Progenitor cell of endocrine pancreas (in vitro differentiated cells): ENCODE results near the gene PALM3. TPM values are rescaled to one million over a fixed set of nuclear protein-coding genes. Genes with fewer than 3 reads are reported as not detected.
A peak's percentile ranks its signal among the peaks of the same experiment; 100 is the strongest.
"Not testable (repeated sequence)": the region's sequence is repeated elsewhere in the genome, so short reads cannot be mapped to it uniquely, and the experiment has no call there.

Experiments
- DNase-seq: peaks from one replicate; pipeline ENCODE4 v3.0.0; 2021; ENCODE audit warnings: low spot score; ENCODE audit not compliant: unreplicated experiment
- H3K27ac Mint-ChIP-seq: 2 replicates; pipeline ENCODE4 v1.8.0; 2021; ENCODE audit warnings: mild to moderate bottlenecking, moderate library complexity, mixed read lengths
- H3K27me3 Mint-ChIP-seq: 2 replicates; pipeline ENCODE4 v1.8.0; 2021; ENCODE audit warnings: mixed read lengths
- H3K36me3 Mint-ChIP-seq: 2 replicates; pipeline ENCODE4 v1.8.0; 2022; ENCODE audit warnings: mixed read lengths; ENCODE audit not compliant: insufficient read depth
- H3K4me1 Mint-ChIP-seq: 2 replicates; pipeline ENCODE4 v1.8.0; 2021; ENCODE audit warnings: low read depth, mixed read lengths
- H3K4me3 Mint-ChIP-seq: 2 replicates; pipeline ENCODE4 v1.8.0; 2021; ENCODE audit warnings: low read depth, mild to moderate bottlenecking, moderate library complexity, mixed read lengths
- H3K9me3 Mint-ChIP-seq: 2 replicates; pipeline ENCODE4 v1.8.0; 2021; ENCODE audit warnings: low read depth, mixed read lengths
- total RNA-seq: library from RNA; stranded (reverse); gene quantifications from 2 replicates; pipeline ENCODE4 v1.2.1, GENCODE V29; 2021
- TF ChIP-seq, protein P1 (sequence below): fragments of 200-600 bp; sonication (generic); IDR thresholded peaks from one replicate; pipeline ENCODE4 v1.5.0; 2021; ENCODE audit warnings: antibody characterized with exemption, mild to moderate bottlenecking; ENCODE audit not compliant: unreplicated experiment

PALM3 gene
- total RNA-seq, 1 donor from 2014 or later: 5.7 TPM

DNA sequence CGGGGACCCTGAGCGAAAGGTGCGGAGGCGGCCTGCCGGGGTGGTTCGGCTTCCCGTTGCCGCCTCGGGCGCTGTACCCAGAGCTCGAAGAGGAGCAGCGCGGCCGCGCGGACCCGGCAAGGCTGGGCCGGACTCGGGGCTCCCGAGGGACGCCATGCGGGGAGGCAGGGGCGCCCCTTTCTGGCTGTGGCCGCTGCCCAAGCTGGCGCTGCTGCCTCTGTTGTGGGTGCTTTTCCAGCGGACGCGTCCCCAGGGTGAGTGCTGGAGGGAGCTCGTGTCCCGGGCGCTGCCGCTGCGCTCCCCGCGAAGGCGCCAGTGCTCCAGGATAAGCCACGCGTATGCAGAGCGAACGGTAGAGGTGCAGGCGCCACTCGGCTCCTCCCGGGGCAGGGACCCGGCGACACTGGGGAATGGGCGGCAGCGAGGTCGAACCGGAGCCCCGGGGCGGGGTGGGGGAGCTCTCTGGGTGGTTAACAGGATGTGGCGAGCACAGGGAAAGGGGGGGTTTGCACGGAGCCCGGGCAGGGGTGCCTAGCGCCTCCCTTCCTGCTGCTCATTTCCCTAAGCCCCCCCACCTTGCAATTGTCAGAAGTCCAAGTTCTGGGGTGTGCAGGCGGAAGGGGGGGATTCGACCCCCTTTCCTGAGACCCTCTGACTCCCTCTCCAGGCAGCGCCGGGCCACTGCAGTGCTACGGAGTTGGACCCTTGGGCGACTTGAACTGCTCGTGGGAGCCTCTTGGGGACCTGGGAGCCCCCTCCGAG lies 30.0 kb downstream of the PALM3 start, which contains the start of gene IL27RA:
Gene IL27RA, plus strand, starts transcription at position 44 of the 762 bp plus-strand sequence. Its CDS starts 111 bp downstream, at position 155.
- TF ChIP-seq, protein P1, sequence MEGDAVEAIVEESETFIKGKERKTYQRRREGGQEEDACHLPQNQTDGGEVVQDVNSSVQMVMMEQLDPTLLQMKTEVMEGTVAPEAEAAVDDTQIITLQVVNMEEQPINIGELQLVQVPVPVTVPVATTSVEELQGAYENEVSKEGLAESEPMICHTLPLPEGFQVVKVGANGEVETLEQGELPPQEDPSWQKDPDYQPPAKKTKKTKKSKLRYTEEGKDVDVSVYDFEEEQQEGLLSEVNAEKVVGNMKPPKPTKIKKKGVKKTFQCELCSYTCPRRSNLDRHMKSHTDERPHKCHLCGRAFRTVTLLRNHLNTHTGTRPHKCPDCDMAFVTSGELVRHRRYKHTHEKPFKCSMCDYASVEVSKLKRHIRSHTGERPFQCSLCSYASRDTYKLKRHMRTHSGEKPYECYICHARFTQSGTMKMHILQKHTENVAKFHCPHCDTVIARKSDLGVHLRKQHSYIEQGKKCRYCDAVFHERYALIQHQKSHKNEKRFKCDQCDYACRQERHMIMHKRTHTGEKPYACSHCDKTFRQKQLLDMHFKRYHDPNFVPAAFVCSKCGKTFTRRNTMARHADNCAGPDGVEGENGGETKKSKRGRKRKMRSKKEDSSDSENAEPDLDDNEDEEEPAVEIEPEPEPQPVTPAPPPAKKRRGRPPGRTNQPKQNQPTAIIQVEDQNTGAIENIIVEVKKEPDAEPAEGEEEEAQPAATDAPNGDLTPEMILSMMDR: peak; percentile 61
- peak; percentile 39 for DNase-seq
- Mint-ChIP-seq H3K27me3 (peaks cover 21% of the 10 kb centered on the region), H3K27ac (no peak within 1 kb of the TSS), H3K4me3 (peak within 1 kb of the TSS; percentile 73), H3K4me1 (peaks cover 2% of the 10 kb centered on the region), H3K36me3 (no peaks in the 10 kb centered on the region), H3K9me3 (no peaks in the 10 kb centered on the region)

- no peaks in the 10 kb centered on the region for H3K9me3 Mint-ChIP-seq
- H3K27ac Mint-ChIP-seq: no peak overlapping the region
- no peak for DNase-seq
- peak overlapping the region; percentile 73 for H3K4me3 Mint-ChIP-seq
- H3K27me3 Mint-ChIP-seq: peaks cover 21% of the 10 kb centered on the region
- TF ChIP-seq, protein P1: no peak
- H3K36me3 Mint-ChIP-seq: no peaks in the 10 kb centered on the region
- H3K4me1 Mint-ChIP-seq: peaks cover 2% of the 10 kb centered on the region
Measured at GRCh38 chr19:14030997-14031718, 30.7 kb downstream of the PALM3 start.

DNA sequence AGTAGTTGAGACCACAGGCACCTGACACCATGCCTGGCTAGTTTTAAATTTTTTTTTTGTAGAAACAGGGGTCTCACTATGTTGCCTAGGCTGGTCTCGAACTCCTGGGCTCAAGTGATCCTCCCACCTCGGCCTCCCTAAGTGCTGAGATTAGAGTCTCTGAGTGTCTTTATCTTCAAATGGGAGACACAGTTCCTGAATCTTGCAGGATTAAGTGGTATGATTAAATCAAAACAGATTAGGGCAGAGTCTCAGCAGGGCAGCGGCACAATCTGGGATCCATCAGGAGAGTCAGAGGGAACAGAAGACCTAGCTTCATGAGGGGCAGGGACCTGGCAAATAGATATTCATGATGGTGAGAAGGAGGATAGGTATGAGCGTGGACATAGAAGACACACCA lies 33.0 kb downstream of the PALM3 start:
- no peaks in the 10 kb centered on the region for H3K9me3 Mint-ChIP-seq
- peaks cover 21% of the 10 kb centered on the region for H3K27me3 Mint-ChIP-seq
- no peak for DNase-seq
- no peak overlapping the region for H3K27ac Mint-ChIP-seq
- TF ChIP-seq, protein P1: no peak
- H3K36me3 Mint-ChIP-seq: no peaks in the 10 kb centered on the region
- H3K4me3 Mint-ChIP-seq: no peak overlapping the region
- peaks cover 2% of the 10 kb centered on the region for H3K4me1 Mint-ChIP-seq

DNA sequence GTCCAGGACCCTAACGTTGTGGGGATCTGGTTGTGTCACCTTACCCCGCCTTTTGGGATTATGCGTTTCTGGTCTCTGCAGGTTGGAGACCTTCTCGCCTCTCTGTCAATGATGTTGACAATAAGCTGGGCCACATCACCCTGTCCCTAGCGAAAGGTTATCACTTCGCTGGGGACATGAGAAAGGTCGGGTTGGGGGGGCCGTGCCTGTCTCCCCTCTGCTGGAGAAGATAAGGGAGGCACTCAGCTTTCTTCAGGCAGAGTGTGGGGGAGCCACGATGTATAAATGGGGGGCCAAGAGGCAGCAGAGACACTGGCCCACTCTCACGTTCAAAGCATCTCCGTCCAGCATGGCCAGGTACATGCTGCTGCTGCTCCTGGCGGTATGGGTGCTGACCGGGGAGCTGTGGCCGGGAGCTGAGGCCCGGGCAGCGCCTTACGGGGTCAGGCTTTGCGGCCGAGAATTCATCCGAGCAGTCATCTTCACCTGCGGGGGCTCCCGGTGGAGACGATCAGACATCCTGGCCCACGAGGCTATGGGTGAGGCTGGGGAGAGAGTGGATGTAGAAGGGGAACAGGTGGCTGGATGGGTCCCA lies 33.9 kb downstream of the PALM3 start, which contains the start of gene RLN3:
Gene RLN3, plus strand, starts transcription at position 293 of the 595 bp plus-strand sequence. Its CDS starts 57 bp downstream, at position 350.
- H3K9me3 Mint-ChIP-seq: no peaks in the 10 kb centered on the region
- TF ChIP-seq, protein P1: no peak
- H3K27me3 Mint-ChIP-seq: peaks cover 21% of the 10 kb centered on the region
- H3K4me1 Mint-ChIP-seq: peaks cover 2% of the 10 kb centered on the region
- H3K27ac Mint-ChIP-seq: no peak within 1 kb of the TSS
- no peaks in the 10 kb centered on the region for H3K36me3 Mint-ChIP-seq
- H3K4me3 Mint-ChIP-seq: no peak within 1 kb of the TSS
- DNase-seq: no peak

- H3K4me1 Mint-ChIP-seq, H3K36me3 Mint-ChIP-seq, H3K9me3 Mint-ChIP-seq, H3K4me3 Mint-ChIP-seq, H3K27ac Mint-ChIP-seq, DNase-seq: not testable (repeated sequence)
- H3K27me3 Mint-ChIP-seq: peaks cover 21% of the 10 kb centered on the region
Measured at GRCh38 chr19:14026652-14027192, 35.2 kb downstream of the PALM3 start.
